ENCODE measurements around the gene ZNFX1. TPM values are rescaled to one million over a fixed set of nuclear protein-coding genes. Genes with fewer than 3 reads are reported as not detected.

The ZNFX1 gene
- total RNA-seq, 3 donors from 2014 or later (not counting 1 experiment from before 2014, with no cell fraction given): 55.8 to 58.5 (median 57.8) TPM

DNA sequence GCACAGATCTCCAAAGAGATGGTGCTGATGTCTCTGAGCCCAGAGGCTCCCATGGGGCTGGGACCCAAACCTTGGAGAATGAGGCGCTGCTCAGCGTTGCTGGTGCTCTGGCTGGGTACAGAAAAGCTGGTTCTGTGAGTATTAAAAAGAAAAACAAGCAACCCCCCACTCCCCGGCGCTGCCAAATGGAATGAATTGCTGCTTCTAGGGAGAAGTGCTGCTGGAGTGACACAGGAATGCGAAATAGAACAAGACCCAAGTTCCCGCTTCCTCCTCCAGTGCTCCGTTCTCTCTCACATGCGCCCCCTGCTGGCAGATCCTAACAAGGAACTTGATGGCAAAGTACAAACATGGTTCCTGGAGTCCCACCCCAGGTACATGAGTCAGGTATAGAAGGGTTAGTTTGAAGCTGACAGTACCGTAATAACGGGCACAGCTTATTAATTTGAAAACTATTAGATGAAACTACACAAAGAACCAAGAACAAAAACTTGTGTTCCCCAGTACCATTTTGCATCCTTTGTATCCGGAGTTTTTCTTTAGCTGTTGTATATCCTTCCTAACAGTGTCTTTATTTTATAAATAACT is 60.8 kb downstream of the ZNFX1 start:
- H3K27me3 ChIP-seq (ENCODE audit: control insufficient read depth, insufficient read depth, low read length): no peaks in the 10 kb centered on the region
- peak overlapping the region in 1 of 2 donors; percentile 60 for H3K27ac Mint-ChIP-seq
- H3K4me3 ChIP-seq (ENCODE audit: low read length): no peak overlapping the region
- TF ChIP-seq, protein P1, sequence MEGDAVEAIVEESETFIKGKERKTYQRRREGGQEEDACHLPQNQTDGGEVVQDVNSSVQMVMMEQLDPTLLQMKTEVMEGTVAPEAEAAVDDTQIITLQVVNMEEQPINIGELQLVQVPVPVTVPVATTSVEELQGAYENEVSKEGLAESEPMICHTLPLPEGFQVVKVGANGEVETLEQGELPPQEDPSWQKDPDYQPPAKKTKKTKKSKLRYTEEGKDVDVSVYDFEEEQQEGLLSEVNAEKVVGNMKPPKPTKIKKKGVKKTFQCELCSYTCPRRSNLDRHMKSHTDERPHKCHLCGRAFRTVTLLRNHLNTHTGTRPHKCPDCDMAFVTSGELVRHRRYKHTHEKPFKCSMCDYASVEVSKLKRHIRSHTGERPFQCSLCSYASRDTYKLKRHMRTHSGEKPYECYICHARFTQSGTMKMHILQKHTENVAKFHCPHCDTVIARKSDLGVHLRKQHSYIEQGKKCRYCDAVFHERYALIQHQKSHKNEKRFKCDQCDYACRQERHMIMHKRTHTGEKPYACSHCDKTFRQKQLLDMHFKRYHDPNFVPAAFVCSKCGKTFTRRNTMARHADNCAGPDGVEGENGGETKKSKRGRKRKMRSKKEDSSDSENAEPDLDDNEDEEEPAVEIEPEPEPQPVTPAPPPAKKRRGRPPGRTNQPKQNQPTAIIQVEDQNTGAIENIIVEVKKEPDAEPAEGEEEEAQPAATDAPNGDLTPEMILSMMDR (IDR thresholded peaks at IDR 0.05): peak; percentile 85
- H3K36me3 Mint-ChIP-seq: no peaks in the 10 kb centered on the region
- H3K9me3 ChIP-seq (ENCODE audit: control insufficient read depth, insufficient read depth, low read length): no peaks in the 10 kb centered on the region
- 2% methylated on average over 6 of the region's 11 CpGs for WGBS (ENCODE audit: insufficient coverage)
- intact Hi-C loops (cut with micrococcal nuclease): loop anchor here (1.0 kb wide), 1 partner anchor 84 kb away; no protein-coding TSS in a partner anchor
- H3K9me3 Mint-ChIP-seq: no peaks in the 10 kb centered on the region
- ATAC-seq: peak; percentile 33 to 35 (median 34)
- H3K27me3 Mint-ChIP-seq (ENCODE audit: low read depth in 2 of 2): no peaks in the 10 kb centered on the region
- H3K4me1 Mint-ChIP-seq: peaks cover 27 to 32% of the 10 kb centered on the region in 2 donors
- peaks cover 4% of the 10 kb centered on the region for H3K36me3 ChIP-seq (ENCODE audit: control insufficient read depth, insufficient read depth, low read length)
- no peak overlapping the region for H3K27ac ChIP-seq (ENCODE audit: low read length)
- H3K4me1 ChIP-seq (ENCODE audit: control insufficient read depth, insufficient read depth, low read length): peaks cover 23% of the 10 kb centered on the region
- peak overlapping the region; percentile 52 for H3K4me3 Mint-ChIP-seq
- DNase-seq: peak; percentile 85 to 95

DNA sequence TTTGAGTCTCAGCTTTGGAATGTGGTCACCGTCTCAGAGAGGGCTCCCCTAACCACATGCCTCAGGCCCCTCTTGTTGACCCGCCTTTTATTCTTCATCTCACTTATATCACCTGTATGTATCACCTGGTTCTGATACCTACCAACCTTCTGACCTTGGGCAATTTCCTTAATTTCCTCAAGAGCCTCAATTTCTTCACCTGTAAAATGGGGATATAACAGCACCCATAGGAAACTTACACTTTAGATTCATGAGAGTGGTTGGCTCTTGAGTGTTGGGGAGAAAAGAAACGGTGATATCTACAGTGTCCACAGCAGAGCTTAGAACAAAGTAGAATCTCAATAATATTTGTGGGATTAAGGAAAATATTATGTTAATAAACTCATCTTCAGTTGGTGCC is 62.6 kb downstream of the ZNFX1 start:
- H3K9me3 Mint-ChIP-seq: no peaks in the 10 kb centered on the region
- H3K27ac Mint-ChIP-seq: no peak overlapping the region
- H3K4me1 ChIP-seq (ENCODE audit: control insufficient read depth, insufficient read depth, low read length): peaks cover 17% of the 10 kb centered on the region
- H3K4me3 ChIP-seq (ENCODE audit: low read length): no peak overlapping the region
- H3K36me3 ChIP-seq (ENCODE audit: control insufficient read depth, insufficient read depth, low read length): no peaks in the 10 kb centered on the region
- no peaks in the 10 kb centered on the region for H3K27me3 ChIP-seq (ENCODE audit: control insufficient read depth, insufficient read depth, low read length)
- no peak for ATAC-seq
- H3K27me3 Mint-ChIP-seq (ENCODE audit: low read depth in 2 of 2): no peaks in the 10 kb centered on the region
- H3K36me3 Mint-ChIP-seq: no peaks in the 10 kb centered on the region
- H3K4me1 Mint-ChIP-seq: peaks cover 19 to 24% of the 10 kb centered on the region in 2 donors
- no peak overlapping the region for H3K27ac ChIP-seq (ENCODE audit: low read length)
- intact Hi-C loops (cut with micrococcal nuclease): no loop called here
- DNase-seq: no peak
- no peaks in the 10 kb centered on the region for H3K9me3 ChIP-seq (ENCODE audit: control insufficient read depth, insufficient read depth, low read length)
- WGBS (ENCODE audit: insufficient coverage): 74% methylated on average over 2 of the region's 3 CpGs
- TF ChIP-seq, protein P1 (IDR thresholded peaks at IDR 0.05): no peak
- H3K4me3 Mint-ChIP-seq: no peak overlapping the region

DNA sequence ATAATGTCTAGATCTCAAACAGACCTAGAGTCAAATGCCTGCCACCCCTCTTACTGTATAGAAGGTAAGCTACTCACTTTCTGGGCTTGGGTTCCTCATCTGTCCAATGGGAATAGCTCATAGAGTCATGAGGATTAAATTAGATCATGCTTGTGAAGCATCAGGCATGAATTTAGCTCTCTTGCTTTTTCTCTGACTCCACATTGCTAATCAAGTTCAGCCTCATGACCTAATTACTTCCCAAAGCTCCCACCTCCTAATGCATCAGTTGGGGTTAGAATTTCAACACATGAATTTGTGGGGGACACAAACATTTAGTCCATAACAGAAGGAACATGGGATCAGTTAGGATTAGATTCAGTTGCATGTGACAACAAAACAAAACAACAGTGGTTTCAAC is 63.3 kb downstream of the ZNFX1 start:
- no peak for DNase-seq
- Histone ChIP-seq H3K27me3 (ENCODE audit: control insufficient read depth, insufficient read depth, low read length) (no peaks in the 10 kb centered on the region), H3K4me1 (ENCODE audit: control insufficient read depth, insufficient read depth, low read length) (peaks cover 10% of the 10 kb centered on the region), H3K9me3 (ENCODE audit: control insufficient read depth, insufficient read depth, low read length) (peaks cover 3% of the 10 kb centered on the region), H3K36me3 (ENCODE audit: control insufficient read depth, insufficient read depth, low read length) (no peaks in the 10 kb centered on the region), H3K27ac (ENCODE audit: low read length) (no peak overlapping the region), H3K4me3 (ENCODE audit: low read length) (no peak overlapping the region)
- Mint-ChIP-seq H3K4me1 (peaks cover 12 to 17% of the 10 kb centered on the region in 2 donors), H3K36me3 (no peaks in the 10 kb centered on the region), H3K27me3 (ENCODE audit: low read depth in 2 of 2) (no peaks in the 10 kb centered on the region), H3K9me3 (no peaks in the 10 kb centered on the region), H3K27ac (no peak overlapping the region), H3K4me3 (no peak overlapping the region)
- no peak for ATAC-seq
- TF ChIP-seq, protein P1 (IDR thresholded peaks at IDR 0.05): no peak
- intact Hi-C loops (cut with micrococcal nuclease): no loop called here

DNA sequence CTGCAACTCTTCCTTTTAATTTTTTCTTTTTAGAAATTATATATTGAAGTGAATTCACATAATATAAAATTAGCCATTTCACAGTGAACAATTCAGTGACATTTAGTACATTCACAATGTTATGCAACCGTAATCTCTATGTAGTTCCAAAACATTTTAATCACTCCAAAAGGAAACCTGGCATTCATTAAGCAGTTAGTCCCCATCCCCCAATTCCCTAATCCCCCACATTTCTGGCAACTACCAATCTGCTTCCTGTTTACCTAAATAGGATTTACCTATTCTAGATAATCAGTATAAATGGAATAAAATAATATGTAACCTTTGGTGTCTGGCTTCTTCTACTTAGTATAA is 67.1 kb downstream of the ZNFX1 start:
- Mint-ChIP-seq H3K4me3 (no peak overlapping the region), H3K36me3 (no peaks in the 10 kb centered on the region), H3K4me1 (no peaks in the 10 kb centered on the region), H3K27me3 (ENCODE audit: low read depth in 2 of 2) (no peaks in the 10 kb centered on the region), H3K27ac (no peak overlapping the region), H3K9me3 (no peaks in the 10 kb centered on the region)
- ATAC-seq (no peak), DNase-seq (no peak)
- TF ChIP-seq, protein P1 (IDR thresholded peaks at IDR 0.05): no peak
- intact Hi-C loops (cut with micrococcal nuclease): no loop called here
- Histone ChIP-seq H3K27me3 (ENCODE audit: control insufficient read depth, insufficient read depth, low read length) (no peaks in the 10 kb centered on the region), H3K36me3 (ENCODE audit: control insufficient read depth, insufficient read depth, low read length) (no peaks in the 10 kb centered on the region), H3K9me3 (ENCODE audit: control insufficient read depth, insufficient read depth, low read length) (peaks cover 3% of the 10 kb centered on the region), H3K4me3 (ENCODE audit: low read length) (no peak overlapping the region), H3K4me1 (ENCODE audit: control insufficient read depth, insufficient read depth, low read length) (no peaks in the 10 kb centered on the region), H3K27ac (ENCODE audit: low read length) (no peak overlapping the region)
- WGBS (ENCODE audit: insufficient coverage): 100% methylated on average over 1 of the region's 1 CpG

Data from natural killer cell (primary cell).